GM12875 (cell line): Measurements from ENCODE around the gene TMEM175.

ENCODE experiments used
- H3K4me3 ChIP-seq: one replicate; pipeline ENCODE4 v1.5.1; 2011; ENCODE audit warnings: low read depth, low read length, control low read depth
- CTCF ChIP-seq: IDR thresholded peaks from 2 replicates; pipeline ENCODE4 v1.5.1; 2011; ENCODE audit warnings: low read depth, mild to moderate bottlenecking, control low read depth, inconsistent platforms, low read length, moderate library complexity, borderline replicate concordance; ENCODE audit not compliant: insufficient read depth

TMEM175 gene

GRCh38 chr4:960636-961350, 28.5 kb downstream of the TMEM175 start:
- H3K4me3 ChIP-seq = no peak overlapping the region
- no peak for TF ChIP-seq CTCF

- no peak overlapping the region for H3K4me3 ChIP-seq
- no peak for TF ChIP-seq CTCF
Measured at GRCh38 chr4:961351-962230, 29.3 kb downstream of the TMEM175 start.

- no peak overlapping the region for H3K4me3 ChIP-seq
- TF ChIP-seq CTCF = no peak
Measured at GRCh38 chr4:962231-963208, 30.3 kb downstream of the TMEM175 start.

DNA sequence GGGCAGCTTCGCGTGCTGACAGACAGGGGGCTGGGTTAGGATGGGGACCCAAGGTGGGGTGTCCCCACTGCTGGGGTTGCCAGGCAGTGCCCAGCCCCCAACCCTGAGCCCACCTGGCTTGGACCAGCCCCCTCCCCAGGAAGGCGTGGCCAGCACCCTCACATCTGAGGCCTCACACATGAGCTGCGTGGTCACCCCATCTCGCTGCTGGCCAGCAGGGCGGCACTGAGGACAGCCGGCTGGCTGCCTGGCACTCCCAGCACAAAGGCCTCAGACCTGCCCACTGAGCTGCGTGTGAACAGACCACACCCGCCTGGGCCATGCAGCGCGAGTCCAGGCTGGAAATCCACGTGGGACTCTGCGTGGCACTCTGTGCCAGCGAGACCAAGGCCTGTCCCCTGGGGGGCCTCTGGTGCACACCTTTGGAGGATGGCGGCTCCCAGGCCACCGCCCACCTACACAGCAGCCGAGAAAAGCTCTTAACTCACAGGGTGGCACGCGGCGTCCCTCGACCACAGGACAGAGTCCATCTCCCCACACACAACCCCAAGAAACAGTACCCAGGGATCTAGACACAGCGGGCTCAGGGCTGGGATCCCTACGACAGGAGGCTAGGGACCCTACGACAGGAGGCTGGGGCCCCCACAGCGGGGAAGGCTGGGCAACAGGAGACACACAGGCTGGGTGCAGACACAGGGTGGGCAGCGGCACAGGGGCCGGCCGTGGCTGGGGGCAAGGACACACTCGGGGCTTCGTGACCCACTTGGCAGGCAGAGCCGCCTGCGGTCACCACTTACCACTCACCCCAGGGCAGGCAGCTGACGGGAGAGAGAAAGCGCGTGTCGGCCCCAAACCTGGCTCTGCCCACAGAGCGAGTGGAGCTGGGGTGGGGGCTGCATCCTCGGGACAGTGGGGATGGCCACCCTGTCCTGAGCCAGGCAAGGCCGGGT, 31.3 kb downstream of the TMEM175 start:
- no peak for TF ChIP-seq CTCF
- no peak overlapping the region for H3K4me3 ChIP-seq

- TF ChIP-seq CTCF = no peak
- no peak overlapping the region for H3K4me3 ChIP-seq
Measured at GRCh38 chr4:964346-965025, 32.2 kb downstream of the TMEM175 start.
